Endothelial cell of umbilical vein (primary cell): Measurements from ENCODE around the gene NMT1.

ENCODE experiments used
- CTCF ChIP-seq, 2 donors: IDR thresholded peaks; 1 replicate in 1 of 2; 2 replicates in 1 of 2; pipeline ENCODE4 v1.5.1; 2011; ENCODE audit warnings: low read length in 2 of 2, mild to moderate bottlenecking in 2 of 2, moderate library complexity in 2 of 2, control low read depth in 1 of 2, inconsistent platforms in 1 of 2, low read depth in 1 of 2; ENCODE audit not compliant: insufficient read depth in 1 of 2; ENCODE audit errors: extremely low read depth in 1 of 2
- POLR2A ChIP-seq: IDR thresholded peaks from 2 replicates; pipeline ENCODE4 v1.6.1; 2012; ENCODE audit warnings: low read depth, mild to moderate bottlenecking, control low read depth, low read length

GRCh38 chr17:45144199-45145034, 83.3 kb downstream of the NMT1 start:
- TF ChIP-seq CTCF (IDR thresholded peaks at IDR 0.05; ENCODE audit: extremely low read depth in 1 of 2, insufficient read depth in 1 of 2, low read depth in 1 of 2, low read length in 2 of 2): no peak
- peak; percentile 42 for TF ChIP-seq POLR2A
